ENCODE data around the gene INTS6. TPM values are rescaled to one million over a fixed set of nuclear protein-coding genes. Genes with fewer than 3 reads are reported as not detected.

Gene INTS6
- total RNA-seq, 4 donors from 2014 or later: 33.5 to 62.0 (median 40.0) TPM

DNA sequence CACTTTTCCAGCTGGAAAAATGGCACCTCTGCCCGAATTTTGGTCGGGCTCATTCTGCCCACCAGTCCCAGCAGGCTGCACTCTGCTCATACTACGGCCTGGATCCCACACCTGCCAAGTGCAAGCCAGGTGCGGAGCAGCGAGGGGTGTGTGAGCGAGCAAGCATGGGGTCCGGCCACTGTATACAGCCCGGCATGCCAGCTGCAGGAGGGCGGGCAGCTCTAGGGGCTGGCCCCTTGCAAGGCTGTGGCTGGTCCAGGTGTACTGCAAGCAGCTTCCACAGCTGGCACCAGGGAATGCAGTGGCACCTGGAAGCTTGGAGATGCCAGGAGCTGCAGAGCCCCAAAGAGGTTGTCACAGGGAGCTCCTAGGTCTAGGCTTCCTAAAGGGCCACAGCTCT is 2.7 kb upstream of the INTS6 start:
- TF ChIP-seq, protein P1, sequence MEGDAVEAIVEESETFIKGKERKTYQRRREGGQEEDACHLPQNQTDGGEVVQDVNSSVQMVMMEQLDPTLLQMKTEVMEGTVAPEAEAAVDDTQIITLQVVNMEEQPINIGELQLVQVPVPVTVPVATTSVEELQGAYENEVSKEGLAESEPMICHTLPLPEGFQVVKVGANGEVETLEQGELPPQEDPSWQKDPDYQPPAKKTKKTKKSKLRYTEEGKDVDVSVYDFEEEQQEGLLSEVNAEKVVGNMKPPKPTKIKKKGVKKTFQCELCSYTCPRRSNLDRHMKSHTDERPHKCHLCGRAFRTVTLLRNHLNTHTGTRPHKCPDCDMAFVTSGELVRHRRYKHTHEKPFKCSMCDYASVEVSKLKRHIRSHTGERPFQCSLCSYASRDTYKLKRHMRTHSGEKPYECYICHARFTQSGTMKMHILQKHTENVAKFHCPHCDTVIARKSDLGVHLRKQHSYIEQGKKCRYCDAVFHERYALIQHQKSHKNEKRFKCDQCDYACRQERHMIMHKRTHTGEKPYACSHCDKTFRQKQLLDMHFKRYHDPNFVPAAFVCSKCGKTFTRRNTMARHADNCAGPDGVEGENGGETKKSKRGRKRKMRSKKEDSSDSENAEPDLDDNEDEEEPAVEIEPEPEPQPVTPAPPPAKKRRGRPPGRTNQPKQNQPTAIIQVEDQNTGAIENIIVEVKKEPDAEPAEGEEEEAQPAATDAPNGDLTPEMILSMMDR (IDR thresholded peaks at IDR 0.05; ENCODE audit: low read depth): no peak

DNA sequence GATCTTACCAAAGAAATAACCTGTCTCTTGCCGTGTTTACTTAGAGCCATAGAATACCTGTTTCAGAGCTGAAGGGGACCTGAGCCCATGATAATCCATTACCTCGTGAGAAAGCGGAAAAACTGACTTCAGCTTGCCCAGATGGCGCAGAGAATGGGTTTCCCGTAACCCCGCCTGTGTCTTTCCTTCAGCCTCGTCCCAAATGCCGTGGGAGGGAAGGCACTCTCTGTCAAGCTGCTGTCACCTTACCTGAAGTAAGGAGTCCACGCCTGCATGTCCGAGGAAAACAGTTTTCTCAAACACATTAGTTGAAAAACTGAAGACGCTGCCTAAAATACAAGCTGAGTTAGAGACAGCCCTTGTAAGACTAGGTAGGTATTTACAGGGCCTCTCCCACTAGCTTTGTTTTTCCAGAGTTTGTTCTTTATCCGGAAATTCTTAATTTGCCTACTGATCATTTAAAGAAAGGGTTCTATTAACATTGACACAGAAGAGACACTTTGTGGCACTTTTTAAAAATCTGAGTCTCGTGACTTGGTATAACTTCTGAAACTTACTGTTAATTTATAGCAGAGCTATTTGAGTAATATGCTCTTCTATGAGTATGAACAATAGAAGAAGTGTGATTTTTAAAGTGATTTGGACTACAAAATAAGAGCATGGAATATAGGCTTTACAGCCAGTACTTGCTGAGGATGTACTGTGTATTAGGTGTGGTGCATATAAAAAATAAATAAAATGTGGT is 1.3 kb upstream of the INTS6 start:
- TF ChIP-seq, protein P1 (IDR thresholded peaks at IDR 0.05; ENCODE audit: low read depth): no peak

DNA sequence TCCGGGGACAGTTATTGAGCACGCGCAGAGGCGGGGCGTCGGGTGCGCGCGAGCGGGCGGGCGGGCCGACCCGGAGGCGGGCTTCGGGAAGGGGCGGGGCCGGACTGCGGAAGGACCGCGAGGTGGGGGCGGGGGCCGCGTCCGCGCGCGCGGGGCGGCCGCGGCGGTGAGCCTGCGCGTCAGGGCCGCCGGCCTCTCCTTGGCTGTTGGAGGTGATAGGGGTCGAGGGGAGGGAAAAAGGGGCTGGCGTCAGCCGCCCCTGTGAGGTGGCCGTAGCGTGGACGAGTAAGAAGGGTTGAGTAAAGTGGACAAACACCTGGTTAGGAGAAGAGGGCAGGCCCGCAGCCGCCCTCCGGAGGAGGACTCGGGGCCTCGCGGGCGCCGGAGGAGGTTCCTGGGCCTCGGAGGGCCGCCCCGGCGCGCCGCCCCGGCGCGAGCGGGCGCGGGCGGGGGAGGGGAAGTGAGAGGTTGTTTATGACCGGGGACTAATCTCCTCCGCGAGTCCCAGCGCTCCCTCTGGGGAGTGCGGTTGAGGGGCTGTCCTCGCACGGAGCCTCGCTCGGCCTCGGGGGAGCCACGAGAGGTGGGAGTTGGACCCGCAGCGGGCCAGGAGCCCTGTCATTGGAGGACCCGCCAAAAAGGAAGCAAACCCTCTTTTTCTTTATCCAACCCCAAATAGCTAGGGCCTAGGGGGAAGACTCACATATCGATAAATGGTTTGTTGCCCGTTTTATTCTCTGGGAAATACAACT is 547 bp upstream of the INTS6 start:
- TF ChIP-seq, protein P1 (IDR thresholded peaks at IDR 0.05; ENCODE audit: low read depth): no peak

DNA sequence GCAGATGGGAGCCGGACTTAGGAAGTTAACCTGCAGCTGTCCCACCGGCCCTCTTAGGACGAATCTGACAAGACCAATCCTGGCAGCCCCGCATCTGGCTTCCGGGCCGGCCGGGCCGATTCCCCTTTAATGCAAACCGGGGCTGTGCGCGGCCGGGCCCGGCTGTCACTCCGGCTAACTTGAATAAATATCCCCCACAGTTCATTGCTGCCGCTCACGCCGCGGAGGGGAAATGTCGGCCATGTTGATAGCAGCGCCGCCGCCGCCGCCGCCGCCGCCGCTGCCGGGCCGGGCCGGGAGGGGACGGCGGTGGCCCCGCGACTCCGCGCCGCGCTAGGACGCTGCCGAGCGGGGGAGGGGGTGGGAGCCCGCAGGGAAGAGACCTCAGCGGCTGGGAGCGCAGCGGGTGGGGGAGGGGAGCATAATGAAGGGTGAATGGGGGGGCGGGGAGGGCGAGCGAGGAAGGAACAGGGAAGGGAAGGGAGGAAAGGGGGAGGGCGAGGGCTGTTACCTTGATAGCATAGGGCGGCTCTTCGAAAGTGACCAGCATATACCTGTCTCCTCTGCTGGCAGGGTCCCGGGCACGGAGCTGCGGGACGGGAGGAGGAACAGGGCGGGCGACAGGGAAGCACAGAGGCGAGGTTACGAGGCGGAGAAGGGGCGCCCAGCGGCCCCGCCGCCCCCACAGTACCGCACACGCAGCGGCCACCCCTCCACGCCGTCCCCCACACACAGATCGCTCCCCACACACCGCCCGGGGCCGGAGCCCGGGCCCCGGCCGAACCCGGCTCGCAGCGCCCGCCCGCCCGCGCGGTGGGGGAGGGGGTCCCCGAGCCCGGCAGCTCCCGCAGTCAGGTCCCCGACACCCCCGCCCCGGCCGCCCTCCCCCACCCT is 1.1 kb downstream of the INTS6 start:
- TF ChIP-seq, protein P1 (IDR thresholded peaks at IDR 0.05; ENCODE audit: low read depth): no peak

DNA sequence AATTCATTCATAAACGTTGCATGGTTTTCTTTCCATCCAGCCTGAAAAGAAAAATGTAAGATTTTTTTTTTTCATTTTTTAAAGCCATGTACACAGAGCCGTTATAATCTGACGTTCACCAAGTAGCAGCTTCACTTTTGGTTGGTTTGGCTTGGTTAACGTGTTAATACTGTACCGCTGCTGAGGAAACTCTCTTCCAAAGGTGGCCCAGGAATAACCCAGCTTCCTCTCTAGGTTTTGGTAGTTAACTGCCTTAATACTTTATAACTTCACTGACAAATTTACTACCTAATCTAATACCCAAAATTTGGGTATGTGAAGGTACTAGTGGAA is 1.7 kb downstream of the INTS6 start:
- TF ChIP-seq, protein P1 (IDR thresholded peaks at IDR 0.05; ENCODE audit: low read depth): no peak

DNA sequence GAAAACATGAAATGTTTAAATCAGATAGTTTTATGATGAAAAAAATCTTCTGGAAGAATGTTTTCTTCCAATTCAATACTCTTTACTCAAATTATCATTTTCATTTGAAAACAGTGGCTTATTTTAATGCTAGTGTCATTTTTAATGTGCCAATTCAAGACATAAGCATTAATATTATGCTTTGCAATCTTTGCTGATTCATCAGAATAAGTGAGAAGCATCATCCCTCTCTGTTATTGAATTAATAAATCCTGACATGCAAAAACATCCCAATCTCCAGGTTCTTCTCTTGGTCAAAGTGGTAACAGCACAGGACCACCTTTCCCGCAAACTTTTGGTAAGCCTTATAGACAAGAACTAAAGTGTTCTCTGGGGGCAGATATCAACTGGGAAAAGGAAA is 3.8 kb downstream of the INTS6 start:
- TF ChIP-seq, protein P1 (IDR thresholded peaks at IDR 0.05; ENCODE audit: low read depth): no peak

DNA sequence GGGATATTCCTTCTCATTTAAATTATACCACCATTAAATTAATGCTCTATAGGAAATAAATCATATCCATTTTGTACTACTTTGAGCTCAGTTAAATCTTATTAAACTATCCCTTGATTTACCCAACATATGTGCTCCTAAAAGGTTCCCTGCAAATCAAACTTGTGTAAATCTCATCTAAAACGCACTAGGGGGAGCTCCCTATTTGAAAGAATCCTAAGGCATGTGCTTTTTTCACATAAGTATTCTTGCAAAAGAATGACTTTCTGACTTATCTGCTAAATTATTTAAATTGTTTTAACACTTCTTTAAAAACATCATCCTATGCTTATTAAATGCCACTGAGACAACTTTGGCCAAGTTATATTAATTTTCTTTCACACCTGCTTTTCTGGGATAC is 7.9 kb downstream of the INTS6 start:
- TF ChIP-seq, protein P1 (IDR thresholded peaks at IDR 0.05; ENCODE audit: low read depth): no peak

Data from subcutaneous adipose tissue (tissue), 4 donors.